GM23248 (cell line): ENCODE measurements around the gene FRYL. TPM values are rescaled to one million over a fixed set of nuclear protein-coding genes. Genes with fewer than 3 reads are reported as not detected.
A peak's percentile ranks its signal among the peaks of the same experiment; 100 is the strongest.

Source experiments
- DNase-seq: peaks from one replicate; pipeline ENCODE4 v3.0.0-alpha.2; 2015
- H2AFZ ChIP-seq: fragments of 200-600 bp; sonication (generic); 2 replicates; pipeline ENCODE4 v1.6.1; 2016; ENCODE audit warnings: antibody characterized with exemption
- H3F3A ChIP-seq: fragments of 200-600 bp; sonication (generic); 2 replicates; pipeline ENCODE4 v1.6.1; 2016; ENCODE audit warnings: mild to moderate bottlenecking, antibody characterized with exemption, mixed run types; ENCODE audit not compliant: insufficient read depth
- H3K27ac ChIP-seq: fragments of 200-600 bp; sonication (generic); 2 replicates; pipeline ENCODE4 v1.5.1; 2016; ENCODE audit warnings: mild to moderate bottlenecking
- H3K27me3 ChIP-seq: fragments of 200-600 bp; sonication (generic); replicated peaks from 2 replicates; pipeline ENCODE4 v1.6.1; 2016; ENCODE audit warnings: mild to moderate bottlenecking; ENCODE audit not compliant: insufficient read depth
- H3K36me3 ChIP-seq: fragments of 200-600 bp; sonication (generic); 2 replicates; pipeline ENCODE4 v1.6.1; 2016; ENCODE audit warnings: low read depth, mild to moderate bottlenecking
- H3K4me1 ChIP-seq: fragments of 200-600 bp; sonication (generic); 2 replicates; pipeline ENCODE4 v1.6.1; 2016; ENCODE audit warnings: mild to moderate bottlenecking; ENCODE audit not compliant: insufficient read depth
- H3K4me2 ChIP-seq: fragments of 200-600 bp; sonication (generic); one replicate; pipeline ENCODE4 v1.6.1; 2016; ENCODE audit warnings: mild to moderate bottlenecking; ENCODE audit not compliant: unreplicated experiment
- H3K4me3 ChIP-seq: fragments of 200-600 bp; sonication (generic); 2 replicates; pipeline ENCODE4 v1.5.1; 2016; ENCODE audit warnings: mild to moderate bottlenecking
- H3K79me2 ChIP-seq: fragments of 200-600 bp; sonication (generic); 2 replicates; pipeline ENCODE4 v1.6.1; 2016; ENCODE audit warnings: mild to moderate bottlenecking; ENCODE audit not compliant: insufficient read depth
- H3K9ac ChIP-seq: fragments of 200-600 bp; sonication (generic); 2 replicates; pipeline ENCODE4 v1.6.1; 2016; ENCODE audit warnings: mild to moderate bottlenecking
- H3K9me2 ChIP-seq: fragments of 200-600 bp; sonication (generic); 2 replicates; pipeline ENCODE4 v1.6.1; 2016; ENCODE audit warnings: mixed run types, mild to moderate bottlenecking, moderate library complexity; ENCODE audit not compliant: insufficient read depth
- H3K9me3 ChIP-seq: fragments of 200-600 bp; sonication (generic); one replicate; pipeline ENCODE4 v1.6.1; 2017; ENCODE audit warnings: low read depth
- H4K20me1 ChIP-seq: fragments of 200-600 bp; sonication (generic); 2 replicates; pipeline ENCODE4 v1.6.0; 2016; ENCODE audit not compliant: insufficient read depth
- EZH2 ChIP-seq: fragments of 200-600 bp; sonication (generic); IDR thresholded peaks from 2 replicates; pipeline ENCODE4 v1.6.1; 2018; ENCODE audit warnings: antibody characterized with exemption, mild to moderate bottlenecking; ENCODE audit not compliant: insufficient read depth, poor library complexity, severe bottlenecking
- EZH2phosphoT487 ChIP-seq: fragments of 200-600 bp; sonication (generic); IDR thresholded peaks from 2 replicates; pipeline ENCODE4 v1.6.1; 2018; ENCODE audit warnings: antibody characterized with exemption, moderate library complexity, mild to moderate bottlenecking, low read depth; ENCODE audit not compliant: insufficient read depth
- WGBS, 2 experiments: methylation state at CpG; one replicate each; pipeline ENCODE4 v1.1.6; 2015 to 2017; ENCODE audit warnings: low lambda C conversion rate in 2 of 2, low coverage in 1 of 2; ENCODE audit errors: missing lambda C conversion rate in 2 of 2; 5-methylcytosine and 5-hydroxymethylcytosine counted together
- in situ Hi-C: fragments of 300-500 bp; cut with MboI; formaldehyde crosslinking; loops from 2 replicates; pipeline ENCODE4 v1.15.0; 2020
- polyA plus RNA-seq: library from polyadenylated mRNA; unstranded; fragments of >200 nt; fragmentation: Nextera tagmentation; extraction: Ambion mirVana; gene quantifications from 2 replicates; pipeline ENCODE4 v1.2.1, GENCODE V29; 2016
- total RNA-seq: library from RNA; depleted of rRNA; stranded (reverse); fragments of >200 nt; shearing (Covaris generic); gene quantifications from 2 replicates; pipeline ENCODE4 v1.2.3, GENCODE V29; 2014

The FRYL gene
- total and polyA plus RNA-seq, 2 experiments from 2014 or later: 16.6 to 28.4 TPM

DNA sequence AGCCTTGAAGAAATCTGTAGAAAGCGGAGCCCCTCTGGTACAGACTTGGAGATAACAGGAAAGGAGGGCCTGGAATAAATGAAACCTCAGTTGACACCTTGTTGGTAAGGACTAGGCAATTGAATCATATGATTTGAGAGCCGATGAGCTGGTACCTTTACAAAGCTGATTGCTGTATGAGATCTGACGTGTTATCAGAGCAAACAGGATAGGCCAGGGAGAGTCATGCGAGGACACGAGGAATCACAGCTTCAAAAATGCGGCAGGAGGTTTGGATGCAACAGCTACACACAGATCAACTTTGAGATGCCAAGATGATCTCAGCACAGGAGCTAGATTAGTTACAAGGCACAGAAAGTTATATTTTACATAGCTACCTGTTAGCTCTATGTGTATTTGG lies 304.3 kb downstream of the FRYL start:
- no peak overlapping the region for H3K27ac ChIP-seq
- H3K9ac ChIP-seq: no peak overlapping the region
- H3K79me2 ChIP-seq: no peaks in the 10 kb centered on the region
- H3K27me3 ChIP-seq: no peaks in the 10 kb centered on the region
- H3F3A ChIP-seq: no peaks in the 10 kb centered on the region
- in situ Hi-C loops: no loop called here
- no peaks in the 10 kb centered on the region for H3K9me3 ChIP-seq
- H3K36me3 ChIP-seq: no peaks in the 10 kb centered on the region
- TF ChIP-seq EZH2: no peak
- TF ChIP-seq EZH2phosphoT487: no peak
- no peak overlapping the region for H2AFZ ChIP-seq
- H3K4me2 ChIP-seq: no peak overlapping the region
- no peak for DNase-seq
- H4K20me1 ChIP-seq: no peaks in the 10 kb centered on the region
- no peak overlapping the region for H3K4me3 ChIP-seq
- H3K9me2 ChIP-seq: no peaks in the 10 kb centered on the region
- 0 out of 2 replicates have a peak, but pooled peaks cover 5% of the 10 kb centered on the region for H3K4me1 ChIP-seq
- WGBS, 2 experiments: 83 to 84% methylated on average over 6 of the region's 6 CpGs

DNA sequence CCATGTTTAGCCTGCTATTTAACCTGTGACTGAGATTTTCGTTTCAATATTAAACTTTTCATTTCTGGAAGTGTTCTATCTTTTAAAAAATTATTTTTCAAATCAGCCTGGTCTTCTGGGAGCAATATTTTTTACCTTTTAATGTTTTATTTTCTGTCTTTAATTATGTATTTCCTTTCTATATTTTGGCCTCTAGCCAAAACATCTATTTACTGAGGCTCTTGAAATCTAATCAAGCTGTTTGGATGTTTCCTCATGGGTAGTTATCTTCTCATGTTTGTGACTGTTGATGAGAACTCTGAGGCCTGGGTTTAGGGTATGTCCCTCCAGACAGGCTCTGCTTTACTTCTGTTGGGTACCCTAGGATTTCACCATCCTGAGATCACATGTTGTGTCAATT lies 307.3 kb downstream of the FRYL start:
- no peak for TF ChIP-seq EZH2phosphoT487
- TF ChIP-seq EZH2: no peak
- in situ Hi-C loops: no loop called here
- no peak overlapping the region for H3K27ac ChIP-seq
- no peak overlapping the region for H2AFZ ChIP-seq
- no peak for DNase-seq
- no peaks in the 10 kb centered on the region for H4K20me1 ChIP-seq
- H3K79me2 ChIP-seq: no peaks in the 10 kb centered on the region
- H3K9me3 ChIP-seq: no peaks in the 10 kb centered on the region
- no peaks in the 10 kb centered on the region for H3K36me3 ChIP-seq
- 0 out of 2 replicates have a peak, but pooled peaks cover 10% of the 10 kb centered on the region for H3K4me1 ChIP-seq
- H3K27me3 ChIP-seq: no peaks in the 10 kb centered on the region
- no peak overlapping the region for H3K9ac ChIP-seq
- WGBS, 2 experiments: 73% methylated on average over 1 of the region's 1 CpG
- H3K4me3 ChIP-seq: no peak overlapping the region
- no peak overlapping the region for H3K4me2 ChIP-seq
- no peaks in the 10 kb centered on the region for H3F3A ChIP-seq
- no peaks in the 10 kb centered on the region for H3K9me2 ChIP-seq

DNA sequence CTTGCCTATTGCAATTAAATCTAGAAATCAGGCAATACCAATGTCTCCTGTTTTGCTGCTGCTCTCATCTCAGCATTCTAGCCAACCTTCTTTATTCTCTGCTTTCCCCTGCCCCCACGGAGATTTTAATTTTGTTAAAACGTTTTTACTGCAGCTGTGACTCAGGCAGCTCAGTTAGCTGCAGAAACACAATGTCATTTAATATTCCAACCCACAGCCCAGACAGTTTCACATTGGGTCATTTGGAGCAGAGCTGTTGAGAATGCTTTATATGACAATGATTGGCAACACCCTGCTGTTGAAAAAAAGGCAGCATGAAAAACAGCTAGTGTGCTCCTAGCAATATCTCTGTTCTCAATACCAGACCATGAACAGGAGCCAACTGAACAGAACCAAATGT lies 309.5 kb downstream of the FRYL start:
- Histone ChIP-seq H3K4me1 (0 out of 2 replicates have a peak, but pooled peaks cover 7% of the 10 kb centered on the region), H4K20me1 (no peaks in the 10 kb centered on the region), H3K4me3 (no peak overlapping the region), H3K9me3 (no peaks in the 10 kb centered on the region), H3K9ac (no peak overlapping the region), H3F3A (no peaks in the 10 kb centered on the region), H3K79me2 (no peaks in the 10 kb centered on the region), H3K36me3 (no peaks in the 10 kb centered on the region), H3K27me3 (no peaks in the 10 kb centered on the region), H3K4me2 (no peak overlapping the region), H2AFZ (no peak overlapping the region), H3K9me2 (no peaks in the 10 kb centered on the region), H3K27ac (no peak overlapping the region)
- in situ Hi-C loops: no loop called here
- 3 to 5% methylated on average over 2 of the region's 2 CpGs for WGBS, 2 experiments
- peak; percentile 33 for DNase-seq
- TF ChIP-seq EZH2phosphoT487: no peak

DNA sequence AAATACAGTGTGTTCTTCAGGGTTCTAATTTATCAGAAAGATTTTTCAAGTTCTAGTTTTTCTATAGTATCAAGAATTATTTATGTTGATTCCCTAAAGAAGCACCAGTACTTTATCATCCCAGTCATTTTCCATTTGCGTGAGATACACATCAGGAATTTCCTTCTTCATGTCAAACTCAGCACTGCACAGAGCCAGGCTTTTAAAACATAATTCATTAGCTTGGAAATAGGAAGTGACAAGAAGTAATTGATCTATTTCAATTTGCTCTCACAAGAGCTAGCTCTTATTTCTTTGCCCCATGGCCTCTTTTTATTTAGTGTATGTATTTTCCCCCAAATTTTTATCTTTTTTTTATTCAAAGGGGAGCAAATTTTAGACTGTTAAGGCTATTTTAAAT lies 309.9 kb downstream of the FRYL start:
- DNase-seq: no peak
- no peak overlapping the region for H3K9ac ChIP-seq
- no peaks in the 10 kb centered on the region for H3F3A ChIP-seq
- TF ChIP-seq EZH2: no peak
- no peak for TF ChIP-seq EZH2phosphoT487
- H3K9me3 ChIP-seq: no peaks in the 10 kb centered on the region
- in situ Hi-C loops: no loop called here
- H3K4me3 ChIP-seq: no peak overlapping the region
- H3K27ac ChIP-seq: no peak overlapping the region
- H2AFZ ChIP-seq: no peak overlapping the region
- H3K36me3 ChIP-seq: no peaks in the 10 kb centered on the region
- 0 out of 2 replicates have a peak, but pooled peaks cover 7% of the 10 kb centered on the region for H3K4me1 ChIP-seq
- no peaks in the 10 kb centered on the region for H3K27me3 ChIP-seq
- no peaks in the 10 kb centered on the region for H3K79me2 ChIP-seq
- H4K20me1 ChIP-seq: no peaks in the 10 kb centered on the region
- no peaks in the 10 kb centered on the region for H3K9me2 ChIP-seq
- 50 to 54% methylated on average over 1 of the region's 1 CpG for WGBS, 2 experiments
- H3K4me2 ChIP-seq: no peak overlapping the region

DNA sequence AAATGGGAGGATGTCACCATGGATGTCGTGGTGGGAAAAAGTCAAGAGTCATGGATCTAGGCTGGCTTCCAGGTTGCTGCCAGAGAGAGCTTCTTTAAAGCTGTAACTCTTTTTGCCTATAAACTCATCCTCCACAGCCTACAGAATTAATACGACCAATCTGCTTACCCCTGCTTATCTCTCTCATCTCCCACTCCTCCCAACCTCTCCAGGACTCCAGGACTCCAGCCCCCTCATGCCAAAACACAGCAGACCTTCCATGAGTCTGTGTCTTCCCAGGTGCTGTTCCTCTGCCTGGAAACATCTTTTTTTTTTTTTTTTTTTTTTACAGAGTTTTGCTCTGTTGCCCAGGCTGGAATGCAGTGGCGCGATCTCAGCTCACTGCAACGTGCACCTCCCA lies 312.2 kb downstream of the FRYL start:
- no peak for TF ChIP-seq EZH2phosphoT487
- no peak for TF ChIP-seq EZH2
- no peaks in the 10 kb centered on the region for H3K36me3 ChIP-seq
- peaks cover 4% of the 10 kb centered on the region; the same call in 1 of the 2 replicates for H3K27me3 ChIP-seq
- no peak overlapping the region for H3K9ac ChIP-seq
- no peaks in the 10 kb centered on the region for H3K9me3 ChIP-seq
- DNase-seq: no peak
- in situ Hi-C loops: no loop called here
- WGBS, 2 experiments: 51 to 77% methylated on average over 4 to 5 of the region's 5 CpGs
- no peaks in the 10 kb centered on the region for H3K9me2 ChIP-seq
- no peaks in the 10 kb centered on the region for H3F3A ChIP-seq
- no peak overlapping the region for H3K4me3 ChIP-seq
- H3K4me1 ChIP-seq: 0 out of 2 replicates have a peak, but pooled peaks cover 7% of the 10 kb centered on the region
- no peaks in the 10 kb centered on the region for H3K79me2 ChIP-seq
- no peak overlapping the region for H2AFZ ChIP-seq
- H3K27ac ChIP-seq: no peak overlapping the region
- H4K20me1 ChIP-seq: no peaks in the 10 kb centered on the region
- H3K4me2 ChIP-seq: no peak overlapping the region
